Activated naive CD8-positive, alpha-beta T cell (primary cell): Measurements from ENCODE around the gene ISCU.
A peak's percentile ranks its signal among the peaks of the same experiment; 100 is the strongest.
"Not testable (repeated sequence)": the region's sequence is repeated elsewhere in the genome, so short reads cannot be mapped to it uniquely, and the experiment has no call there.

Experiments used
- H3K27ac Mint-ChIP-seq: one replicate; pipeline ENCODE4 v1.8.0; 2021; ENCODE audit warnings: mixed read lengths
- H3K27me3 Mint-ChIP-seq: one replicate; pipeline ENCODE4 v1.8.0; 2021; ENCODE audit warnings: mixed read lengths
- H3K36me3 Mint-ChIP-seq: one replicate; pipeline ENCODE4 v1.8.0; 2021; ENCODE audit warnings: mixed read lengths
- H3K4me1 Mint-ChIP-seq: one replicate; pipeline ENCODE4 v1.8.0; 2021; ENCODE audit warnings: low read depth, mixed read lengths
- H3K4me3 Mint-ChIP-seq: one replicate; pipeline ENCODE4 v1.8.0; 2021; ENCODE audit warnings: mild to moderate bottlenecking, mixed read lengths
- H3K9me3 Mint-ChIP-seq: one replicate; pipeline ENCODE4 v1.8.0; 2021; ENCODE audit warnings: low read depth, mixed read lengths

The ISCU gene

DNA sequence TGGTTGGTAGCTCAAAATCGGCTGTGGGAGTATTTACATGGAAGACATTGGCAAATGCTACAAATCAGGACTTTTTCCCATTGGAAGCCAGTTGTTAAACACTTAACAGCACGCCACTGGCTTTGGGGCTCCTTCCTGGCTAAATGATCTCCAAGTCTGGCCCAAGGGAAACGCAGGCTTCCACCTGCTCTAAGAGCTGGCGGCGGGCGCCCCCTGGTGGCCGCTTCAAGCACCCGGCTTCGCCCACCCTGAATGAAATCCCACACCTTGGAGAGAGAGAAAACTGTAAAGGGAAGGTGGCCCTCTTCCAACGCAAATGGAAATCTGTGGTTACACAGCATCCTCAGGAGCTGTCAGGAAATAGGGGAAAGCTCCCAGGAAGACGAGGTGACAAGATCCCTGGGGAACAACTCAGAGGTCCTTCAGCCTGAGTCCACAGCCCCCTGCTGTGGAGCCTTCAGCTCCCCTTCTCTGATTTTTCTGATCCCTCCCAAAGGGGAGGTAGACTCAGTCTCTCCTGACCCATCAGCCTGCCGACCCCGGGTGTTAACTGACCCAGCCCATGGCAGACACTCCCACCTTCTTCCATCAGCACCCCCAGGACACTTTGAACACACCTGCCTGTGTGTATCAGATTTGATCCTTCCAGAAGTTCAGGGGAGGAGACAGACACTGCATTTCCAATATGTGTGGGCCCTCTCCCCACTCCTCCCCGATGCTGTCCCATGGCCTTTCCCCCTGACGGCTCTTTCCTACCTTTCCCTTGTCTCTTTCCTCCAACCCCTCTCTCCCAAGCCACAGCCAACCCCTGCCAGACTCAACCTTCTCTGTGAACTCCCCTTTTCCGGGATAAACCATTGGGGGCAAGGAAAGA is 55.9 kb downstream of the ISCU start:
- Mint-ChIP-seq H3K27ac (peak overlapping the region; percentile 74), H3K27me3 (no peaks in the 10 kb centered on the region)

DNA sequence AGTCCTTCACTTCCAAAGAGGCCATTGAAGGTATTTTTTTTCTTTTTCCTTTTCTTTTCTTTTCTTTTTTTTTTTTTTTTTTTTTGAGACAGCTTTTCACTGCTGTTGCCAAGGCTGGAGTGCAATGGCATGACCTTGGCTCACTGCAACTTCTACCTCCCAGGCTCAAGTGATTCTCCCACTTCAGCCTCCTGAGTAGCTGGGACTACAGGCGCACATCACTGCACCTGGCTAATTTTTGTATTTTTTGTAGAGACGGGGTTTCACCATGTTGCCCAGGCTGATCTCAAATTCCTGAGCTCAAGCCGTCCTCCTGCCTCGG is 56.5 kb downstream of the ISCU start:
- peaks cover 68% of the 10 kb centered on the region for H3K4me1 Mint-ChIP-seq
- H3K27ac Mint-ChIP-seq: peak overlapping the region; percentile 47

More for the DNA sequence above, 55.9 kb downstream of the ISCU start:
- peaks cover 6% of the 10 kb centered on the region for H3K36me3 Mint-ChIP-seq
- peaks cover 68% of the 10 kb centered on the region for H3K4me1 Mint-ChIP-seq
- no peak overlapping the region for H3K4me3 Mint-ChIP-seq
- H3K9me3 Mint-ChIP-seq: no peaks in the 10 kb centered on the region

More for the DNA sequence above, 56.5 kb downstream of the ISCU start:
- not testable (repeated sequence) for H3K27me3 Mint-ChIP-seq, H3K4me3 Mint-ChIP-seq, H3K9me3 Mint-ChIP-seq, H3K36me3 Mint-ChIP-seq
